Esophagus squamous epithelium (tissue), 5 donors: ENCODE data around the gene SLC41A3. TPM values are rescaled to one million over a fixed set of nuclear protein-coding genes. Genes with fewer than 3 reads are reported as not detected.

Source experiments
- DNase-seq: peaks from one replicate; lab custom pipeline; 2025; lab: John Stamatoyannopoulos, UW
- H3K27ac ChIP-seq, 4 donors: fragments of 200-600 bp; sonication (generic); one replicate each; pipeline ENCODE4 v1.5.1; 2016 to 2019; ENCODE audit warnings: mild to moderate bottlenecking in 1 of 4
- H3K27me3 ChIP-seq, 4 donors: fragments of 200-600 bp; sonication (generic); 1 replicate in 3 of 4; 2 replicates in 1 of 4; pipeline versions ENCODE4 v1.5.1 to v1.6.0; 2017 to 2021; ENCODE audit warnings: antibody characterized with exemption in 1 of 4
- H3K36me3 ChIP-seq, 3 donors: fragments of 200-600 bp; sonication (generic); one replicate each; pipeline ENCODE4 v1.5.1; 2016 to 2019
- H3K4me1 ChIP-seq, 3 donors: fragments of 200-600 bp; sonication (generic); one replicate each; pipeline ENCODE4 v1.5.1; 2017 to 2019
- H3K4me3 ChIP-seq, 4 donors: fragments of 200-600 bp; sonication (generic); 1 replicate in 3 of 4; 2 replicates in 1 of 4; pipeline ENCODE4 v1.5.1; 2016 to 2019; ENCODE audit warnings: mild to moderate bottlenecking in 2 of 4, moderate library complexity in 1 of 4
- H3K9me3 ChIP-seq, 3 donors: fragments of 200-600 bp; sonication (generic); one replicate each; pipeline ENCODE4 v1.5.1; 2016 to 2019
- CTCF ChIP-seq, 6 experiments: fragments of 450-650 bp in 4 of 6; fragments of 200-600 bp in 2 of 6; sonication (generic) in 2 of 6; IDR thresholded peaks; one replicate each; pipeline ENCODE4 v1.5.1; 2016 to 2019; ENCODE audit warnings: antibody characterized with exemption in 6 of 6, mild to moderate bottlenecking in 4 of 6, moderate library complexity in 4 of 6
- POLR2A ChIP-seq, 4 donors: fragments of 450-650 bp; IDR thresholded peaks; one replicate each; pipeline ENCODE4 v1.6.1; 2017; ENCODE audit warnings: antibody characterized with exemption in 4 of 4, mild to moderate bottlenecking in 4 of 4, moderate library complexity in 3 of 4
- WGBS, 2 donors: methylation state at CpG; one replicate each; pipeline ENCODE4 v1.1.5; 2018; 5-methylcytosine and 5-hydroxymethylcytosine counted together
- intact Hi-C: fragments of 100-400 bp; cut with DNase I; formaldehyde crosslinking; loops from one replicate; pipeline ENCODE4 v1.15.0; 2022
- total RNA-seq, 4 donors: library from RNA; depleted of rRNA; stranded (reverse); fragments of >200 nt; gene quantifications; one replicate each; pipeline ENCODE4 v1.1.0, GENCODE V29; 2016
- donor health status: DM: yes; HTN: yes; CAD: no.

SLC41A3 gene
- total RNA-seq, 4 donors from 2014 or later: 17.7 to 46.5 (median 20.4) TPM

- no peak for DNase-seq
- Histone ChIP-seq H3K27me3 (peaks cover 0 to 21% (median 0%) of the 10 kb centered on the region in 4 donors), H3K27ac (no peak overlapping the region), H3K9me3 (no peaks in the 10 kb centered on the region), H3K4me1 (peaks cover 0 to 24% (median 5%) of the 10 kb centered on the region in 3 donors), H3K36me3 (no peaks in the 10 kb centered on the region), H3K4me3 (no peak overlapping the region)
- intact Hi-C loops: no loop called here
- WGBS, 2 donors: 82 to 88% methylated on average over 5 to 10 of the region's 19 CpGs
- TF ChIP-seq POLR2A (IDR thresholded peaks at IDR 0.05) (no peak), CTCF (IDR thresholded peaks at IDR 0.05) (no peak)
Measured at GRCh38 chr3:126130981-126131745, 47.2 kb upstream of the SLC41A3 start.

GRCh38 chr3:126130081-126130855 is 46.3 kb upstream of the SLC41A3 start:
- 25 to 67% methylated on average over 4 to 8 of the region's 15 CpGs for WGBS, 2 donors

GRCh38 chr3:126129398-126129891 is 45.5 kb upstream of the SLC41A3 start:
- Histone ChIP-seq H3K27me3 (peaks cover 0 to 18% (median 0%) of the 10 kb centered on the region in 4 donors), H3K4me3 (no peak overlapping the region), H3K27ac (no peak overlapping the region), H3K36me3 (no peaks in the 10 kb centered on the region), H3K4me1 (peaks cover 0 to 24% (median 5%) of the 10 kb centered on the region in 3 donors), H3K9me3 (no peaks in the 10 kb centered on the region)
- 43 to 46% methylated on average over 7 to 12 of the region's 16 CpGs for WGBS, 2 donors
- DNase-seq: no peak
- intact Hi-C loops: no loop called here
- TF ChIP-seq CTCF (IDR thresholded peaks at IDR 0.05): peak in 1 of 6 experiments; percentile 27
- TF ChIP-seq POLR2A (IDR thresholded peaks at IDR 0.05): no peak

More at GRCh38 chr3:126130081-126130855, 46.3 kb upstream of the SLC41A3 start:
- Histone ChIP-seq H3K27me3 (peaks cover 0 to 21% (median 0%) of the 10 kb centered on the region in 4 donors), H3K9me3 (no peaks in the 10 kb centered on the region), H3K27ac (peak overlapping the region in 1 of 4 donors; percentile 21), H3K36me3 (no peaks in the 10 kb centered on the region), H3K4me3 (no peak overlapping the region), H3K4me1 (peaks cover 0 to 24% (median 5%) of the 10 kb centered on the region in 3 donors)
- TF ChIP-seq CTCF (IDR thresholded peaks at IDR 0.05): no peak
- no peak for TF ChIP-seq POLR2A (IDR thresholded peaks at IDR 0.05)
- no peak for DNase-seq
- intact Hi-C loops: no loop called here

GRCh38 chr3:126128504-126129397 is 44.8 kb upstream of the SLC41A3 start:
- Histone ChIP-seq H3K9me3 (no peaks in the 10 kb centered on the region), H3K36me3 (no peaks in the 10 kb centered on the region), H3K27me3 (peaks cover 0 to 11% (median 0%) of the 10 kb centered on the region in 4 donors), H3K4me1 (peaks cover 0 to 18% (median 5%) of the 10 kb centered on the region in 3 donors), H3K27ac (no peak overlapping the region), H3K4me3 (no peak overlapping the region)
- no peak for TF ChIP-seq POLR2A (IDR thresholded peaks at IDR 0.05)
- TF ChIP-seq CTCF (IDR thresholded peaks at IDR 0.05): no peak
- no peak for DNase-seq
- 49 to 80% methylated on average over 1 to 2 of the region's 13 CpGs for WGBS, 2 donors
- intact Hi-C loops: no loop called here
